Cardiac fibroblast (primary cell): ENCODE results near the gene PXYLP1.

Experiments
- DNase-seq, 2 donors: peaks; one replicate each; pipeline versions ENCODE4 v3.0.0 to v3.0.0-alpha.2; 2010; ENCODE audit warnings: low read depth in 2 of 2
- H3K4me3 ChIP-seq, 2 donors: replicated peaks in 1 of 2; 1 replicate in 1 of 2; 2 replicates in 1 of 2; pipeline ENCODE4 v1.5.1; 2011; ENCODE audit warnings: low read depth in 2 of 2, low read length in 2 of 2, mild to moderate bottlenecking in 2 of 2, moderate library complexity in 1 of 2
- CTCF ChIP-seq: IDR thresholded peaks from one replicate; pipeline ENCODE4 v1.5.1; 2011; ENCODE audit warnings: low read depth, mild to moderate bottlenecking, low read length, inconsistent platforms

PXYLP1 gene

GRCh38 chr3:141335531-141336061 lies 104.0 kb downstream of the PXYLP1 start:
- no peak for TF ChIP-seq CTCF
- no peak overlapping the region for H3K4me3 ChIP-seq
- DNase-seq = peak in 1 of 2 donors; percentile 36

- DNase-seq = peak; percentile 77 to 97
- TF ChIP-seq CTCF = no peak
- no peak overlapping the region for H3K4me3 ChIP-seq
These were observed 105.3 kb downstream of the PXYLP1 start for GRCh38 chr3:141336672-141337522.

- no peak overlapping the region for H3K4me3 ChIP-seq
- DNase-seq = no peak
- no peak for TF ChIP-seq CTCF
These were observed 105.9 kb downstream of the PXYLP1 start for GRCh38 chr3:141337523-141337854.

- TF ChIP-seq CTCF = no peak
- DNase-seq = no peak
- no peak overlapping the region for H3K4me3 ChIP-seq
These were observed 106.4 kb downstream of the PXYLP1 start for GRCh38 chr3:141337991-141338390.

GRCh38 chr3:141338881-141339280 lies 107.3 kb downstream of the PXYLP1 start:
- no peak overlapping the region for H3K4me3 ChIP-seq
- TF ChIP-seq CTCF = no peak
- DNase-seq = no peak

GRCh38 chr3:141341536-141341935 lies 109.9 kb downstream of the PXYLP1 start:
- no peak for TF ChIP-seq CTCF
- H3K4me3 ChIP-seq = no peak overlapping the region
- DNase-seq = no peak
